Midbrain (tissue), 1 donor: Measurements from ENCODE around the gene KLK12.
"Not testable (repeated sequence)": the region's sequence is repeated elsewhere in the genome, so short reads cannot be mapped to it uniquely, and the experiment has no call there.

Source experiments
- DNase-seq: peaks from one replicate; lab custom pipeline; 2025; lab: John Stamatoyannopoulos, UW

The KLK12 gene

DNA sequence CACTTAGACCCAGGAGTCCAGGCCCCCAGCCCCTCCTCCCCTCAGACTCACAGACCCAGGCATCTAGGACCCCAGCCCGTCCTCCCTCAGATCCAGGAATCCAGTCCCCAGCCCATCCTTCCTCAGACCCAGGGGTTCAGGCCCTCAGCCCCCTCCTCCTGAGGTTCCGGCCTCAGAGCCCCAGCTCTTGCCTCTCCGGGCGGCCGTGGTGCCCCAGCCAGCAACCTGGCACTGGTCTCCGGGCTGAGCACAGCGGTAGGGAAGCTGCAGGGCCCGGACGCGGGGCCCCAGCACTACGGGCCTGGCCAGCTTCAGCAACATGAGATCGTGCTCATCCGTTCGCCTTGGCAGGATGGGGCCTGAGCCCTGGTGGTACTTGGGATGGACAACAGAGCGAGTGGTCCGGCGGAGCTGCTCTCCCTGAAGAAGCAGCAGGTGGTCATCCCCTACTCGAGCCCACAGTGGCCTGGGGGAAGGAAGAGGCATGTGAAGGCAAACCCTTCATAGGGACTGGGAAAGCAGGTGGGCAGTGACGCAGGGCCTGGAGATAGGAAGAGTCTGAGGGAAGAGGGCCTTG is 19.0 kb downstream of the KLK12 start:
- DNase-seq, result no peak

- DNase-seq, result no peak
These were observed 20.6 kb downstream of the KLK12 start for GRCh38 chr19:51014242-51014641.

DNA sequence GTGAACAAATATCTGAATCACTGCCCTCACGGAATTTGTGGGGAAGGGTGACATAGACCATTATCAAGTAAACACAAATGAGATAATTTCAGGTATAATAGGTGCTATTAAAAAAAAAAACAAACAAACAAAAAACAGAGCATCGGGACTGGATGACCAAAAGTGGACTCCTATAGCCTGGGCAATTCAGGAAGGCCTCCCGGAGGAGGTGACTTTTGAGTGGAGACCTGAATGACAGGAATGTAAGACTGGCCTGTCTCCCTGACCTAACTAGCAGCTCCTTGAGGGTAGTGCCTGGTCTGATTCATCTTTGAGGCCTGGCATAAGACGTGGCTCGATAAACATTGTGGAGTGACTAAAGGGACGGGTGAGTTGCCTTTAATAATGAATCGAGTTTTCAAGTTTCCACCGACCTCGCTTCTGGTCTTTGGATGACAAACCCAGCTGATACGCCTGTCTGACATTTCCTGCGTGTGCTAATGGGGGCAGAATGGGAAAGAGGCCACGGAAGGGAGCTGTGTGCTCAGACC is 22.1 kb downstream of the KLK12 start:
- no peak for DNase-seq

DNA sequence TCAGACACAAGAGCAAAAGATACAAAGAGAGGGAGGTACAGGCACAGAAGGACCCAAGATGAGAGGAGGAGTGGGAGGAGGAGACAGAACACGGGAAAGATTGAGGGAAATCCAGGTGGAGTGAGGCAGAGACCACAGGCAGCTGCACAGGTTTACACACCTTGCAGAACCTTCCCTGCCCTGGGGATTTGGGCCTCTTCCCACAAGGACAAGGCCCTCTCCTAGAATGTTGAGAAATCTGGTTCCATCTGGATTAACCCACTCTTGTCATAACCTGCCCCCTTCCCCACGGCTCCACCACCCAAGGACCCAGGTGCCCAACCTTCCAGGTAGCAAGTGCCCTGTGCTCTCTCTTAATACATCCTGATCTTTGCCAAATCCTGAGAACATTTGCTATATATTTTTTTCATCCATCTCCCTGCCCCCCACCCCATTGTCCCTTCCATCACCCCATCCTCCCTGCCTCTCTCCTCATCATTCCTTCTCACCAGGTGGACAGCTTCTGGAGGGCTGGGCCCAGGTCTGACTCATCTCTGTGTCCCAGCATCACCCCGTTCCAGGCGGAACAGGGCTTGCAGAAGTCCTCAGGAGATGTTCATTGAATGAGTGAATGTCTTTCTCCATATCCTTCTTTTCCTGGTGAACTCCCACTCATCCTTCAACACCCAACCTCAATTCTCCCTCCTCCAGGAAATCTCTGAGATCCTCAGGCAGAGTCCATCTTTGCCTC is 24.6 kb downstream of the KLK12 start:
- DNase-seq, result no peak

GRCh38 chr19:51009061-51009891 is 25.5 kb downstream of the KLK12 start:
- no peak for DNase-seq

DNA sequence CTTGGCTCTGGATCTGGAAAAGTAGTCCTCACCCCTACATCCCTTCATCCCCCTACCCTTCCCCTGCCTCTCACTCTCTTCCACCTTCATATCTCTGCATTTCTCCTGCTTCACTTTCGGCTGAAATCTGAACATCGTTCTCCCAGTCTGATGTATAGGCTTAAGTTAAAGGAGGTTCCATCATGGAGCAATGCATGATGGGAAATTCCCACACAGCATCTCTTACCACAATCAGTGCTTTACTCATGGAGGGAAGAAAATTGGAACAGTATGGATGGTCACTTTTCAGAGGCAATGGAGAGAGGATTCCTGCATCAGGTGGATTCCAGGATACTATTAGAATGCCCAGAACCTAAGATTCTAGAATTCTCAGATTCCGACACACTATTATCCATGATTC is 27.3 kb downstream of the KLK12 start:
- DNase-seq, result no peak

GRCh38 chr19:51006406-51006805 is 28.4 kb downstream of the KLK12 start:
- no peak for DNase-seq

DNA sequence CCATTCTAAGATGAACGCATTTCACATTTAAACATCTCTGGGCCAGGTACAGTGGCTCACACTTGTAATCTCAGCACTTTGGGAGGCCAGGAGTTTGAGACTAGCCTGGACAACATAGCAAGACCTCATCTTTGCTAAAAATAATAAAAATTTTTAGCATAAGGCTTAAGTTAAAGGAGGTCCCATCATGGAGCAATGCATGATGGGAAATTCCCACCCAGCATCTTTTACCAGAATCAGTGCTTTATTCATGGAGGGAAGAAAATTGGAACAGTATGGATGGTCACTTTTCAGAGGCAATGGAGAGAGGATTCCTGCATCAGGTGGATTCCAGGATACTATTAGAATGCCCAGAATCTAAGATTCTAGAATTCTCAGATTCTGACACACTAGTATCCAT is 29.6 kb downstream of the KLK12 start:
- no peak for DNase-seq

- DNase-seq, result no peak
These were observed 31.5 kb downstream of the KLK12 start for GRCh38 chr19:51003316-51003715.

GRCh38 chr19:51002542-51003311 is 32.1 kb downstream of the KLK12 start:
- DNase-seq, result no peak

GRCh38 chr19:51002089-51002532 is 32.7 kb downstream of the KLK12 start:
- DNase-seq, result no peak

GRCh38 chr19:51001515-51001914 is 33.3 kb downstream of the KLK12 start, which contains the start of gene KLK8:
Gene KLK8, minus strand, starts transcription at chr19:51001604. Its CDS starts 437 bp downstream, at chr19:51001167.
- no peak for DNase-seq

DNA sequence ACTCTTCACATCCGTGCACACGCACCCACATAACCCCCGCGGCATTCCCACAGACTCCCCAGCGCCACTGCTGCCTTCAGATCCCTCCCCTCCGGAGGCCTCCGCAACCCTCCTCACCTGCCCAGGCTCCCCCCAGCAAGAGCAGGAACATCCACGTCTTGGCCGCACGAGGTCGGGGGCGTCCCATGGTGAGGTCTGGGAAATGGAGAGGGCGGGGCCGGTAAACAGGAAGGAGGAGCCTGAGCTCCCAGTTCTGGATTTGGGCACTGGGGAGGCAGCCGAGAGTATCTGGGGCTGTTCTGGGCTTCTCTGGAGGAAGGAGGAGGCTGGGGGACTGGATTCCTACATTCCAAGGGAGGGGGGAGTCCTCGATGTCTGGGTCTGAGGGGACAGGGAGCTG is 33.8 kb downstream of the KLK12 start:
- DNase-seq, result no peak

DNA sequence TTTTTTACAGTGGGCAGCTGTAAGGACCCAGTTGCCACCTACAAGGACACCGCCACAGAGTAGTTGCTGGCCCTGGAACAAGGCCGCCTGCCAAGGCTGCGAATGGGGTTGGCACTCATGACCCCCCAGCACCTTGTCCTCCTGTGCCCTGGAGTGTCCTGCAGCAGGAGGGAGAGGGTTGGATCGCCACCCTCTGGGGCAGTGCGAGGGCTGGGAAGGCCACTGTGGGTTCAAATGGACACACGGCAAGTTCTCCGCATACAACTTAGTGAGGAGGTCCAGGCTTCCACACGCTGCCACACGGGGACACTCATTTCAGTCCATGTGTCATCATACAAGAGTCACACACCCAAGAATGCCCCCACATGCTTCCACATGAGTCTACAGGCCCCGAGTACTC is 34.4 kb downstream of the KLK12 start:
- no peak for DNase-seq

DNA sequence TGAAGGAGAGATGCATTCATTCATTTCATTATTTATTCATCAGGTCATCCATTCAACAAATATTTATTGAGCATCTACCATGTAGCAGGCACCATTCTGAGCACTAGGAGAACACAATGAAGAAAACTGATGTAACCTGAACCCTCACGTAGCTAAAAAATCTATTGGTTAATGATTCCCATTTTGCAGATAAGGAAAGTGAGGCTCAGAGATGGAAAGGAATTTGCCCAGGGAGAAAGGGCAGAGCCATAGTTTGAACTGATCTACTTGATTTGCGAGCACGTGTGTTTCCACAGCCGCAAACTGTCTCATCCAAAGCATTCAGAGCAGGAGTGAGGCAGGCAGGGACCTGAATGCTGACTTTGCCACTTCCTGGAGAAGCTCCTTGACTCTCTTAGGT is 36.1 kb downstream of the KLK12 start:
- no peak for DNase-seq

- no peak for DNase-seq
These were observed 36.7 kb downstream of the KLK12 start for GRCh38 chr19:50998061-50998460.

DNA sequence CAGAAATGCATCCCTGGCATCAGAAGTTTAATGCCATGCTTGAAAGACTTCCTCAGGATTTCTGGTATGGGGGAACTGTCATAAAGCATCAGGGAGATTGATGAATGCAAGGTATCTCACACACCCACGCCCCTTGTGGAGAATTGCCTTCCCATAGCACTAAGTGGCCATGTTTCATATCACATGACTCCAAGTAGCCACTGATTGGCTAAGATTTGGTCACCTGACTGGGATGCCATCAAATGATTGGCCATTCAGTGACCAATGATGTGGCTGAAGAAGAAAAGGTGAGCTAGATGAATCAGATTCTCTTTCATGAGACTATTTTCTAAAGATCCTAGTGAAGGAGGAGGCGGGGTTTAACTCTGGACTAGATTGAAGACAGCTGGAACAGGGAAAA is 40.7 kb downstream of the KLK12 start:
- no peak for DNase-seq

- no peak for DNase-seq
These were observed 42.2 kb downstream of the KLK12 start for GRCh38 chr19:50992666-50993035.

DNA sequence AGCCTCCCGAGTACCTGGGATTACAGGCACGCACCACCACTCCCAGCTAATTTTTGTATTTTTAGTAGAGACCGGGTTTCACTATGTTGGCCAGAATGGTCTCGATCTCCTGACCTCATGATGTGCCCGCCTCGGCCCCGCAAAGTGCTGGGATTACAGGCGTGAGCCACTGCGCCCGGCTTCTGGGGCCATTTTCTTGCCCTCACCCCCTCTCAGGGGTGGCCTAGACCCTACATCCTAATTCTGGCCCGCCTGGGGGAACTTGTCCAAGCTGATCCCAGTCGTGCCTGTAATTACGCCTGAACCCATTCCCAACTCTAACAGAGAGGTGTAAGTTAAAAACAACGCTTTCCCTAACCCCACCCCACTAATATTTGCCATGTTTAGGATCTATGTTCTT is 50.4 kb downstream of the KLK12 start:
- DNase-seq, result not testable (repeated sequence)

DNA sequence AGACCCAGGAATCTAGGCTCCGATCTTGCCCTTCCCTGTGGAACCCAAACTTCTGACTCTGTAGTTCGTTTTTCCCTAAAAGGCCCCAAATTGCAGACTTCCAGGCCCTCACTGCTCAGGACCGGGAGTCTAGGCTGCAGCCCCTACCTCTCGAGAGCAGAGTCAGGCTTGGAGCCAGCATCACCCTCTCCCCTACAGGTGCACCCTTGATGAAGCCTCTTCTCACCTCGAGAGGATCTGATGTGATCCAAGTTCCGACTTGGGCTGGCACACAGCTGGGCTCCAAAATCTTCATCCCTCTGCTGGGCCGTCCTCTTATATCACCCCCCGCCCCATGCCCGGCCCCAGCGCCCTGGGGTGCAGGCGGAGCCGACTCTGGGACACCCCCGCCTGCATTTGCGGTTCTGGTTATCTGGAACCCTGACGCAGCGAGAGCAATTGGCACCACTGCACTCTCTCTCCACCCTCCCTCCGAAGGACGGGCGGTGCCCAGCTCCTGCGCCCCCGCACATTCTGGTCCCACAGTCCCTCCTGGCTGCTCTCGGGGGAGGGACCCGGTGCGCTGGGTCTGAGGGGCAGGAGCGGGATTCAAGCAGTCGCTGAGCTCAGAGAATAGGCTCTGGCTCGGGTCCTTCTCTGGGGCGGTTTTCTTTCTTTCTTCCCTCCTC is 51.0 kb downstream of the KLK12 start, which contains the start of gene KLK7:
KLK7 (minus strand) TSS at position 293 of the 668 bp plus-strand sequence. CDS start 1,518 bp downstream, outside the sequence.
- no peak for DNase-seq

- no peak for DNase-seq
These were observed 52.6 kb downstream of the KLK12 start for GRCh38 chr19:50982186-50982585.
